ENCODE measurements around the gene KCNIP4.

KCNIP4 gene

GRCh38 chr4:21849077-21849476, 99.5 kb downstream of the KCNIP4 start:
- Mint-ChIP-seq H3K4me3 (no peak overlapping the region), H3K4me1 (no peaks in the 10 kb centered on the region), H3K36me3 (ENCODE audit: low read depth) (no peaks in the 10 kb centered on the region), H3K27ac (no peak overlapping the region), H3K9me3 (no peaks in the 10 kb centered on the region), H3K27me3 (no peaks in the 10 kb centered on the region)
- no peak for DNase-seq
- no peak for ATAC-seq

- no peak overlapping the region for H3K27ac Mint-ChIP-seq
- no peak for DNase-seq
- no peaks in the 10 kb centered on the region for H3K36me3 Mint-ChIP-seq (ENCODE audit: low read depth)
Measured at GRCh38 chr4:21848021-21848420, 100.6 kb downstream of the KCNIP4 start.

GRCh38 chr4:21845663-21846062, 102.9 kb downstream of the KCNIP4 start:
- Mint-ChIP-seq H3K9me3 (no peaks in the 10 kb centered on the region), H3K36me3 (ENCODE audit: low read depth) (no peaks in the 10 kb centered on the region), H3K4me1 (no peaks in the 10 kb centered on the region), H3K4me3 (no peak overlapping the region), H3K27me3 (no peaks in the 10 kb centered on the region), H3K27ac (no peak overlapping the region)
- DNase-seq = no peak
- ATAC-seq = no peak

More at GRCh38 chr4:21848021-21848420, 100.6 kb downstream of the KCNIP4 start:
- H3K4me3 Mint-ChIP-seq = no peak overlapping the region
- no peaks in the 10 kb centered on the region for H3K4me1 Mint-ChIP-seq
- ATAC-seq = no peak
- H3K9me3 Mint-ChIP-seq = no peaks in the 10 kb centered on the region
- H3K27me3 Mint-ChIP-seq = no peaks in the 10 kb centered on the region

GRCh38 chr4:21835712-21836111, 112.9 kb downstream of the KCNIP4 start:
- Mint-ChIP-seq H3K4me1 (no peaks in the 10 kb centered on the region), H3K4me3 (no peak overlapping the region), H3K9me3 (no peaks in the 10 kb centered on the region), H3K36me3 (ENCODE audit: low read depth) (no peaks in the 10 kb centered on the region), H3K27me3 (no peaks in the 10 kb centered on the region), H3K27ac (no peak overlapping the region)
- ATAC-seq = no peak
- no peak for DNase-seq

- H3K27me3 Mint-ChIP-seq = no peaks in the 10 kb centered on the region
- DNase-seq = no peak
- H3K9me3 Mint-ChIP-seq = peaks cover 4% of the 10 kb centered on the region
- H3K27ac Mint-ChIP-seq = no peak overlapping the region
- H3K4me3 Mint-ChIP-seq = no peak overlapping the region
- no peaks in the 10 kb centered on the region for H3K36me3 Mint-ChIP-seq (ENCODE audit: low read depth)
- no peak for ATAC-seq
- H3K4me1 Mint-ChIP-seq = no peaks in the 10 kb centered on the region
Measured at GRCh38 chr4:21830272-21830671, 118.3 kb downstream of the KCNIP4 start.

- Mint-ChIP-seq H3K36me3 (ENCODE audit: low read depth) (no peaks in the 10 kb centered on the region), H3K27me3 (no peaks in the 10 kb centered on the region), H3K27ac (no peak overlapping the region), H3K4me1 (no peaks in the 10 kb centered on the region), H3K4me3 (no peak overlapping the region), H3K9me3 (peaks cover 9% of the 10 kb centered on the region)
- DNase-seq (no peak), ATAC-seq (no peak)
Measured at GRCh38 chr4:21827575-21827974, 121.0 kb downstream of the KCNIP4 start.

- no peaks in the 10 kb centered on the region for H3K27me3 Mint-ChIP-seq
- DNase-seq (no peak), ATAC-seq (no peak)
- no peaks in the 10 kb centered on the region for H3K36me3 Mint-ChIP-seq (ENCODE audit: low read depth)
- no peak overlapping the region for H3K4me3 Mint-ChIP-seq
- H3K4me1 Mint-ChIP-seq = no peaks in the 10 kb centered on the region
- no peak overlapping the region for H3K27ac Mint-ChIP-seq
- H3K9me3 Mint-ChIP-seq = peaks cover 9% of the 10 kb centered on the region
Measured at GRCh38 chr4:21826071-21826470, 122.5 kb downstream of the KCNIP4 start.

GRCh38 chr4:21819086-21819485, 129.5 kb downstream of the KCNIP4 start:
- no peak overlapping the region for H3K4me3 Mint-ChIP-seq
- H3K27me3 Mint-ChIP-seq = no peaks in the 10 kb centered on the region
- no peaks in the 10 kb centered on the region for H3K4me1 Mint-ChIP-seq
- H3K36me3 Mint-ChIP-seq (ENCODE audit: low read depth) = no peaks in the 10 kb centered on the region
- no peak for DNase-seq
- peaks cover 29% of the 10 kb centered on the region for H3K9me3 Mint-ChIP-seq
- no peak overlapping the region for H3K27ac Mint-ChIP-seq
- no peak for ATAC-seq

- no peaks in the 10 kb centered on the region for H3K36me3 Mint-ChIP-seq (ENCODE audit: low read depth)
- peaks cover 24% of the 10 kb centered on the region for H3K9me3 Mint-ChIP-seq
- DNase-seq (no peak), ATAC-seq (no peak)
- no peaks in the 10 kb centered on the region for H3K27me3 Mint-ChIP-seq
- H3K4me3 Mint-ChIP-seq = no peak overlapping the region
- H3K4me1 Mint-ChIP-seq = no peaks in the 10 kb centered on the region
- H3K27ac Mint-ChIP-seq = no peak overlapping the region
Measured at GRCh38 chr4:21815651-21816377, 132.8 kb downstream of the KCNIP4 start.

- ATAC-seq = no peak
- Mint-ChIP-seq H3K9me3 (no peaks in the 10 kb centered on the region), H3K27me3 (no peaks in the 10 kb centered on the region), H3K4me3 (no peak overlapping the region), H3K4me1 (no peaks in the 10 kb centered on the region), H3K27ac (no peak overlapping the region), H3K36me3 (ENCODE audit: low read depth) (no peaks in the 10 kb centered on the region)
- DNase-seq = no peak
Measured at GRCh38 chr4:21811565-21811964, 137.0 kb downstream of the KCNIP4 start.

GRCh38 chr4:21806991-21807390, 141.6 kb downstream of the KCNIP4 start:
- ATAC-seq (no peak), DNase-seq (no peak)
- Mint-ChIP-seq H3K36me3 (ENCODE audit: low read depth) (no peaks in the 10 kb centered on the region), H3K9me3 (no peaks in the 10 kb centered on the region), H3K4me1 (no peaks in the 10 kb centered on the region), H3K27me3 (no peaks in the 10 kb centered on the region), H3K4me3 (no peak overlapping the region), H3K27ac (no peak overlapping the region)

- ATAC-seq = no peak
- H3K9me3 Mint-ChIP-seq = no peaks in the 10 kb centered on the region
- H3K4me1 Mint-ChIP-seq = no peaks in the 10 kb centered on the region
- H3K36me3 Mint-ChIP-seq (ENCODE audit: low read depth) = no peaks in the 10 kb centered on the region
- DNase-seq = no peak
- H3K4me3 Mint-ChIP-seq = no peak overlapping the region
- no peaks in the 10 kb centered on the region for H3K27me3 Mint-ChIP-seq
- no peak overlapping the region for H3K27ac Mint-ChIP-seq
Measured at GRCh38 chr4:21802406-21802805, 146.2 kb downstream of the KCNIP4 start.

GRCh38 chr4:21801661-21802385, 146.7 kb downstream of the KCNIP4 start:
- no peaks in the 10 kb centered on the region for H3K36me3 Mint-ChIP-seq (ENCODE audit: low read depth)
- no peak overlapping the region for H3K27ac Mint-ChIP-seq
- ATAC-seq (no peak), DNase-seq (no peak)
- no peaks in the 10 kb centered on the region for H3K4me1 Mint-ChIP-seq
- H3K9me3 Mint-ChIP-seq = no peaks in the 10 kb centered on the region
- H3K4me3 Mint-ChIP-seq = no peak overlapping the region
- no peaks in the 10 kb centered on the region for H3K27me3 Mint-ChIP-seq

GRCh38 chr4:21795091-21795490, 153.5 kb downstream of the KCNIP4 start:
- Mint-ChIP-seq H3K4me3 (no peak overlapping the region), H3K27ac (no peak overlapping the region)

GRCh38 chr4:21792736-21793135, 155.8 kb downstream of the KCNIP4 start:
- H3K27ac Mint-ChIP-seq = no peak overlapping the region
- no peaks in the 10 kb centered on the region for H3K4me1 Mint-ChIP-seq
- ATAC-seq = no peak
- no peak overlapping the region for H3K4me3 Mint-ChIP-seq
- H3K27me3 Mint-ChIP-seq = peaks cover 1% of the 10 kb centered on the region
- no peak for DNase-seq
- H3K9me3 Mint-ChIP-seq = no peaks in the 10 kb centered on the region
- no peaks in the 10 kb centered on the region for H3K36me3 Mint-ChIP-seq (ENCODE audit: low read depth)

More at GRCh38 chr4:21795091-21795490, 153.5 kb downstream of the KCNIP4 start:
- DNase-seq (no peak), ATAC-seq (no peak)
- Mint-ChIP-seq H3K36me3 (ENCODE audit: low read depth) (no peaks in the 10 kb centered on the region), H3K9me3 (no peaks in the 10 kb centered on the region), H3K4me1 (no peaks in the 10 kb centered on the region), H3K27me3 (peaks cover 1% of the 10 kb centered on the region)
